Common myeloid progenitor, CD34-positive (primary cell): ENCODE results near the gene CAPZB.

Experiments used
- CTCF ChIA-PET: fragments of 350-600 bp; sonication (Branson Sonifier 250); formaldehyde crosslinking; loops from one replicate; lab custom pipeline; 2021; ENCODE audit warnings: antibody characterized with exemption; lab: Charles Lee
- POLR2A ChIA-PET: fragments of 350-600 bp; sonication (Branson Sonifier 250); formaldehyde crosslinking; loops from one replicate; lab custom pipeline; 2021; ENCODE audit warnings: antibody characterized with exemption; lab: Charles Lee
- DNase-seq, 3 donors: peaks; one replicate each; pipeline versions ENCODE4 v3.0.0 to v3.0.0-alpha.2; 2013
- H3K27ac ChIP-seq, 2 experiments: 1 replicate in 1 of 2; 2 replicates in 1 of 2; pipeline ENCODE4 v1.7.0; 2013; ENCODE audit warnings: inconsistent platforms in 2 of 2, low read length in 2 of 2, mild to moderate bottlenecking in 2 of 2, low read depth in 1 of 2, moderate library complexity in 1 of 2; ENCODE audit not compliant: severe bottlenecking in 2 of 2, insufficient read depth in 1 of 2, poor library complexity in 1 of 2
- H3K27me3 ChIP-seq, 5 experiments: replicated peaks in 2 of 5; 1 replicate in 3 of 5; 2 replicates in 2 of 5; pipeline versions ENCODE4 v1.6.1 to v1.7.0; 2013; ENCODE audit warnings: low read length in 4 of 5, mild to moderate bottlenecking in 2 of 5, moderate library complexity in 2 of 5, inconsistent platforms in 1 of 5; ENCODE audit not compliant: insufficient read depth in 5 of 5, control insufficient read depth in 4 of 5
- H3K36me3 ChIP-seq, 4 experiments: 1 replicate in 2 of 4; 2 replicates in 2 of 4; pipeline versions ENCODE4 v1.6.1 to v1.7.0; 2013; ENCODE audit warnings: low read length in 3 of 4, control low read depth in 1 of 4, mild to moderate bottlenecking in 1 of 4; ENCODE audit not compliant: control insufficient read depth in 4 of 4, insufficient read depth in 4 of 4
- H3K4me1 ChIP-seq, 4 experiments: 1 replicate in 3 of 4; 2 replicates in 1 of 4; pipeline versions ENCODE4 v1.6.1 to v1.7.1; 2013; ENCODE audit warnings: low read length in 3 of 4, mild to moderate bottlenecking in 3 of 4, control low read depth in 1 of 4, inconsistent platforms in 1 of 4, moderate library complexity in 1 of 4; ENCODE audit not compliant: control insufficient read depth in 4 of 4, insufficient read depth in 4 of 4; ENCODE audit errors: control extremely low read depth in 1 of 4
- H3K4me3 ChIP-seq, 7 experiments: 1 replicate in 4 of 7; 2 replicates in 3 of 7; pipeline versions ENCODE4 v1.5.1 to v1.7.0; 2013; ENCODE audit warnings: mild to moderate bottlenecking in 7 of 7, low read length in 6 of 7, moderate library complexity in 6 of 7, inconsistent platforms in 2 of 7, low read depth in 2 of 7, control low read depth in 1 of 7; ENCODE audit not compliant: insufficient read depth in 4 of 7, control insufficient read depth in 1 of 7; ENCODE audit errors: extremely low read depth in 1 of 7
- H3K9me3 ChIP-seq, 5 experiments: 1 replicate in 4 of 5; 2 replicates in 1 of 5; pipeline versions ENCODE4 v1.6.1 to v1.7.1; 2013; ENCODE audit warnings: low read length in 4 of 5, mild to moderate bottlenecking in 2 of 5, inconsistent platforms in 1 of 5, low read depth in 1 of 5, moderate library complexity in 1 of 5; ENCODE audit not compliant: control insufficient read depth in 4 of 5, insufficient read depth in 2 of 5; ENCODE audit errors: control extremely low read depth in 1 of 5
- WGBS: methylation state at CpG from one replicate; pipeline ENCODE4 v1.1.5; 2013; ENCODE audit not compliant: insufficient coverage; 5-methylcytosine and 5-hydroxymethylcytosine counted together

The CAPZB gene

GRCh38 chr1:19414515-19415121 lies 70.7 kb downstream of the CAPZB start:
- Histone ChIP-seq H3K4me1 (peaks cover 0 to 7% (median 0%) of the 10 kb centered on the region in 4 experiments), H3K36me3 (peaks cover 3 to 60% (median 37%) of the 10 kb centered on the region in 4 experiments), H3K27me3 (no peaks in the 10 kb centered on the region), H3K4me3 (no peak overlapping the region), H3K9me3 (no peaks in the 10 kb centered on the region), H3K27ac (no peak overlapping the region)
- 100% methylated on average over 1 of the region's 2 CpGs for WGBS
- DNase-seq = no peak
- ChIA-PET CTCF (interaction anchor here (1.6 to 2.0 kb wide), 2 partner anchors 14 to 23 kb away, joined by 5 to 9 read pairs; no protein-coding TSS in a partner anchor), POLR2A (no interaction called here)

DNA sequence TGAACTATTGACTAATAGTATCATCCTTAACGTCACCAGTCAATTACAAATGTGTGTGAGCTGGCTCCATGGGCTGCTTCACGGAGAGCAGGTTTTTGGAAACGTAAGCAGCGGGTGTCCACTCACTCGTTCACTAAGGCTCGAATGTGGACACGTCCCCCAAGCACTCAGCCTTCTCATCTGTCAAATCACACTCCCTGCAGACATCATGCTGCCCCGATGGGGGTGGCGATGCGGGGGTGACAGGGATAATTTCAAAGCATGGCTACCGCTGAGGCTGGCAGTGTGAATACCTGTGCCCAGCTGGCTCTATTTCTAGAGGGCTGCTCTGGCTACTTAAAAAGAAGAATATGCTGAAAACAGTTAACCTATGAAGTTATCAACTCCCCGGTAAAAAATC lies 71.3 kb downstream of the CAPZB start:
- 100% methylated on average over 9 of the region's 12 CpGs for WGBS
- DNase-seq = no peak
- Histone ChIP-seq H3K27ac (no peak overlapping the region), H3K4me1 (peaks cover 0 to 7% (median 0%) of the 10 kb centered on the region in 4 experiments), H3K36me3 (peaks cover 6 to 58% (median 34%) of the 10 kb centered on the region in 4 experiments), H3K27me3 (no peaks in the 10 kb centered on the region), H3K4me3 (no peak overlapping the region), H3K9me3 (no peaks in the 10 kb centered on the region)
- CTCF ChIA-PET = interaction anchor here (1.2 to 2.0 kb wide), 5 partner anchors 10 to 55 kb away, joined by 3 to 9 read pairs (median 5); no protein-coding TSS in a partner anchor
- POLR2A ChIA-PET = no interaction called here

DNA sequence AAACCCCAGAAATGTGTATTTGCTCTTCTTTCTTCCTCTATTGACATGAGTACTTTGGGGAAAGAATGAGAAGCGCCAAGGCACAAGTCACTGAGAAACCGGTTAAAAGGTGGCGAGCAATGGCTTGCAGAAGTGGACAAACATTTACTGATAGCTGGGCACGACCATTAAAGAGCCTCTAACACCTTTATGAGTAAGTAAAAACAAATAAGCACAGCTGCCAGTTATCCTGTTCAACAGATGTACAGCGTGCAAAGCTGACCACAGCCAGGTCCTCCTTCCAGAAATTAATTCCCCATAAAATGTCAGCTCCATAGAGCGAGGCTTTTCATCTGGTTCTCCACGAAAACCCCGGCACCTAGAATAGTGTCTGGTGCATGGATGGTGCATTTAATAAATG lies 72.7 kb downstream of the CAPZB start:
- DNase-seq = no peak
- POLR2A ChIA-PET = no interaction called here
- Histone ChIP-seq H3K4me3 (no peak overlapping the region), H3K9me3 (no peaks in the 10 kb centered on the region), H3K27me3 (no peaks in the 10 kb centered on the region), H3K36me3 (peaks cover 6 to 56% (median 28%) of the 10 kb centered on the region in 4 experiments), H3K27ac (no peak overlapping the region), H3K4me1 (peaks cover 0 to 7% (median 0%) of the 10 kb centered on the region in 4 experiments)
- CTCF ChIA-PET = interaction anchor here (1.2 to 2.0 kb wide), 4 partner anchors 8 to 56 kb away, joined by 3 to 9 read pairs (median 4); no protein-coding TSS in a partner anchor
- WGBS = 96% methylated on average over 5 of the region's 8 CpGs

DNA sequence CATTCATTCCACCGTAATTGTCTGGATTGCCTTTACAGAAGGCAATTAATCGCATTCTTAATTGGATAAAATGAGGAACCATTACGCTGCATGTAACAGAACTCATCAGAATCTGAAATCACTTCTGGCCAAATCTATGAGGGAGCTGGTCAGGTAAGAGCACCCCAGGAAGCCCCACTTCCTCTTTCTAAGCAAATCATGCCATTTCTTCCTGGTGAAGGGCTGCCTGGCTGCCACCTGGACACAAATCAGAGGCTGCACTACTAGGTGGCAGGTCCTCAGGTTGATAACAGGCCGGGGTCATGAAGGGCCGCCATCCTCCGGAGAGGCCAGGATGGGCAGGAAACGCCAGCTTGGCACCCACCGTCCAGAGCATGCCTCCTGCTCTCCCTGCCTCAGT lies 73.7 kb downstream of the CAPZB start:
- CTCF ChIA-PET = interaction anchor here (0.8 kb wide), 1 partner anchor 9 kb away, joined by 3 read pairs; no protein-coding TSS in a partner anchor
- H3K27me3 ChIP-seq = no peaks in the 10 kb centered on the region
- peak in 1 of 3 donors; percentile 36 for DNase-seq
- POLR2A ChIA-PET = interaction anchor here (0.7 kb wide), 1 partner anchor 176 kb away, joined by 3 read pairs; no protein-coding TSS in a partner anchor
- no peaks in the 10 kb centered on the region for H3K9me3 ChIP-seq
- peaks cover 0 to 3% (median 0%) of the 10 kb centered on the region in 4 experiments for H3K4me1 ChIP-seq
- no peak overlapping the region for H3K27ac ChIP-seq
- WGBS = 81% methylated on average over 4 of the region's 8 CpGs
- H3K36me3 ChIP-seq = peaks cover 6 to 54% (median 26%) of the 10 kb centered on the region in 4 experiments
- H3K4me3 ChIP-seq = no peak overlapping the region

DNA sequence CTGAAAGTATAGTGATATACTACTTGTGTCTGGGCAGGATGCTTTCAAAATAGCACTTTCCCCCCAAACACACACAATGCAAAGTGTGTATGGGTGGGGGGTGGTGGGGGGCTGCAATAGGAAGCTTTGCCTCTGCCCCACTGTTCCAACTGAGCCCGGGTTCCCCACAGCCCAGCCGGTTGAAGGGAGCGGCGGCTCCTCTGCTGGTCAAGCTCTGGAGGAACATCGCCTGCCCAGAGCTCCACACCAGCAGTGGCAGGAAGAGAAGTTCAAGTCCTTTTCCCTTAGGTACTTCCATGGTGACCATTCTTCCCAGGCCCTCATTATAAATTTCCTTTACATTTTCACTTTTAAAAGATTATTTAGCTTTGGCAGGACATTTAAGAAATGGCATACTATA lies 74.9 kb downstream of the CAPZB start:
- WGBS = 98% methylated on average over 5 of the region's 5 CpGs
- Histone ChIP-seq H3K9me3 (no peaks in the 10 kb centered on the region), H3K27me3 (no peaks in the 10 kb centered on the region), H3K27ac (no peak overlapping the region), H3K4me1 (peaks cover 0 to 8% (median 0%) of the 10 kb centered on the region in 4 experiments), H3K4me3 (no peak overlapping the region), H3K36me3 (peaks cover 6 to 48% (median 18%) of the 10 kb centered on the region in 4 experiments)
- CTCF ChIA-PET = interaction anchor here (0.7 to 1.6 kb wide), 4 partner anchors 12 to 33 kb away, joined by 3 read pairs; no protein-coding TSS in a partner anchor
- DNase-seq = no peak
- POLR2A ChIA-PET = no interaction called here

- no peak overlapping the region for H3K4me3 ChIP-seq
- no peak overlapping the region for H3K27ac ChIP-seq
- peaks cover 6 to 48% (median 15%) of the 10 kb centered on the region in 4 experiments for H3K36me3 ChIP-seq
- peaks cover 0 to 8% (median 0%) of the 10 kb centered on the region in 4 experiments for H3K4me1 ChIP-seq
- CTCF ChIA-PET = interaction anchor here (1.0 to 1.6 kb wide), 3 partner anchors 17 to 32 kb away, joined by 3 read pairs; no protein-coding TSS in a partner anchor
- WGBS = 100% methylated on average over 6 of the region's 7 CpGs
- POLR2A ChIA-PET = no interaction called here
- H3K9me3 ChIP-seq = no peaks in the 10 kb centered on the region
- no peak for DNase-seq
- no peaks in the 10 kb centered on the region for H3K27me3 ChIP-seq
Measured at GRCh38 chr1:19409477-19410341, 75.6 kb downstream of the CAPZB start.
